DMS153 treated with DMSO at 0.1 percent for 48 hours (cell line): ENCODE measurements around the gene TGM3.
A peak's percentile ranks its signal among the peaks of the same experiment; 100 is the strongest.

Experiments used
- DNase-seq: peaks from one replicate; lab custom pipeline; 2025; ENCODE audit not compliant: unreplicated experiment; lab: John Stamatoyannopoulos, UW

The TGM3 gene

DNA sequence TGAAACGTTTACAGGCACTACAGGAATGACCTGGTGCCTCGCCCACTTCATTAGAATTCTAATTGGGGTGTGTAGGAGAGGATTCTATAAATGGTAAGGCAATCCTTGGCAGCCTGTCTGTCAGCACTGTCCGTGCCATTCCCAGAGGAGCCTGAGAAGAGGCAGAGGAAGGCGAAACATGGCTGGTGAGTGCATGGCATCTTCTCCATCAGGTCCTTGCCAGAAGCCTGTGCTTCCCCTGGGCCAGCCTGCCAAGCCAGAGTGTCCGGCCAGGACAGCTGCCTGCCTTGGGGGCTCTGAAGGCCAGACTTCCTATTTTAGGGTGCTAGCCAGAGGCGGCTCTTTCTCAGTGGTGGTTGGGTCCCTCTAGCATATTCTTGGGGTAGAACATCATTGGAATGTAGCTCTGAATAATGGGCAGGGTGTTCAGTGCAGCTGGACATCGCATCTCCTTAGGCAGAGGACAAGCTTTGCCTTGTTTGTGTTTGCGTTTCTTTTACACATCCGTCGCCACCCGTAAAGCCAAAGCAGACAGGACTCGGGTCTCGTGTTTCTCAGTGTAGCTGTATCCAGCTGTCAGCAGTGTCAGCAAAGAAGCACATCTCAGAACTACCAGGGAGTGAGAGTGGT lies at the start of gene TGM3:
TGM3 (plus strand) TSS at position 116 of the 630 bp plus-strand sequence; CDS start at position 179, 63 bp downstream.
- DNase-seq: no peak

- peak; percentile 17 for DNase-seq
These were observed 49.7 kb upstream of the TGM3 start for GRCh38 chr20:2246069-2246491.

DNA sequence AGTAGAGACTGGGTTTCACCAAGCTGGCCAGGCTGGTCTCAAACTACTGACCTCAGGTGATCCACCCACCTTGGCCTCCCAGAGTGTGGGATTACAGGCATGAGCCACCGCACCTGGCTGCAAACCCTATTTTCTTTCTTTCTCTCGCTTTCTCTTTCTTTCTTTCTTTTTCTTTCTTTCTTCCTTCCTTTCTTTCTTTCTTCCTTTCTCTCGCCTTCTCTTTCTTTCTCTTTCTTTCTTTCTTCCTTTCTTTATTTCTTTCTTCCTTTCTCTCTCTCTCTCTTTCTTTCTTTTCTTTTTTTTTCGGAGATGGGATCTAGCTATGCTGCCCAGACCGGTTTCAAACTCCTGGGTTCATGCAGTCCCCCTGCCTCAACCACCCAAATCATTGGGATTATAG lies 47.0 kb upstream of the TGM3 start:
- DNase-seq: no peak

GRCh38 chr20:2249935-2250334 lies 45.9 kb upstream of the TGM3 start:
- no peak for DNase-seq

DNA sequence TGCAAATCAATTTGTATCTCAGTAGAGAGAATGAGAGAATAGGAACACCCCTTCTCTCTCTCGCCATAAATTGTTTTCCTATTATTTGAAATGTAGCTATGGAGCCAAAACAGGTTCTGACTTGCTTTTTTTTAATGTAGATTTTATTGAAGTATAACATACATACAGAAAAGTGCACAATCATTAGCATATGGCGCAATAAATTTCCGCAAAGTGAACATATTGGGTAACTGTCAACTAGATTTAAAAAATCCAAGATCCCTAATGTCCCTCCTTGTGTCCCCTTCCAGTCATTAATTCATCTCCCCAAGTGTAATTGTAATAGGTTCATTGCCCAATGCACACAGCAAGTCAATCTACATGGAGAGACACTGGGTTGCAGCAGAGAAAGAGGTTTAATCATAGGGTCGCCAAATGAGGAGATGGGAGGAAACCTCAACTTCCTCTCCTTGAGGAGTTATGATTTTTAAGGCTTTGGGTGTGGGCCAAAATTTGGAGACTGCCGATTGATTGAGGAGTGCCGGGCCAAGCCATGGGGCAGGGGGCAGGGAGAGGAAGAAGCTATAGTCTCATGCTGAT lies 43.3 kb upstream of the TGM3 start:
- DNase-seq: no peak

GRCh38 chr20:2253256-2253655 lies 42.5 kb upstream of the TGM3 start:
- no peak for DNase-seq

- DNase-seq: no peak
These were observed 41.5 kb upstream of the TGM3 start for GRCh38 chr20:2254333-2254732.

DNA sequence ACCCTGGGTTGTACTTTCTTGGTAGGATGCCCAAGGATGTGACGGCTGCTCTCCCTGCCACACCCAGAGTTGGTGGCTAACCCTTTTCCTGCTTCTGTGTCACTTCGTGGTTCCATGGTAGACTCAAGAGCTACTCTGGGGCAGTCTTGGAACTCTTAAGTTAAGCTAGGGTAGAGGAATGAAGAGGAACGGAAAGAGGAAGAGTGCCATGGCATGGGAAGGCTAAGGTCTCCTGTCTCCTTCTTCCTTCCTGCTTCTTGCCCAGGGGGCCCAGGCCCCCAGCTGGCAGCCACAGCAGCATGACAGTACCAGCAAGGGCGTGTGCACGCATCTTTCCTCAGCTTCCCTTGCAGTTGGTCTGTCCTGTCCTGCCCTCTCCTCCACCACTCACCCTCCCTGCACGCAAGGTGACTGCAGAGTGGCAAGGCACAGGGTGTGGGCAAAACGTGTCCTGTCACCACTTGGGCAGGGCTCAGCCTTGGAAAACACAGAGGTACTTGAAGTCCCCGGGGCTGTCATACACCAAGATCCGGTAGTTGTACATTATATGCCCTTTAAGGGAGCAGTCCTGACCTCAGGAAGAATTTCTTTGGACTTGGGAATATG lies 39.8 kb upstream of the TGM3 start:
- DNase-seq: no peak

- no peak for DNase-seq
These were observed 36.1 kb upstream of the TGM3 start for GRCh38 chr20:2259731-2260130.

GRCh38 chr20:2260250-2260649 lies 35.6 kb upstream of the TGM3 start:
- no peak for DNase-seq

DNA sequence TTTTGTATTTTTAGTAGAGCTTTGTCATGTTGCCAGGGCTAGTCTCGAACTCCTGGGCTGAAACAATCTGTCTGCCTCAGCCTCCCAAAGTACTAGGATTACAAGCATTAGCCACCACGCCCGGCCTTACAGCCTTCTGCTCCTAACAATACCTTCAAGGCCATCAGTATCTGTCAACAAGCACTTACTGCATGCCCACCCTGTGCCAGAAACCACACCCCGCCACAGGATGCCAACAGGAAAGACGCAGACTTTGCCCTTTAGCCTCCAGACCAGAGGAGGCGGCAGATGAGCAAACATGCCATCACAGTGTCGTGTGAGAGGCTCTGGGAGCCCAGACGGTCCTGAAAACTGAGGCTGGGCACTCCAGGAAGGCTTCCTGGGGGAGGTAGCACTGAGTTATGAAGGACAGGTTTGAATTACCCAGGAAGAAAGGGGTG lies 34.7 kb upstream of the TGM3 start:
- DNase-seq: no peak

DNA sequence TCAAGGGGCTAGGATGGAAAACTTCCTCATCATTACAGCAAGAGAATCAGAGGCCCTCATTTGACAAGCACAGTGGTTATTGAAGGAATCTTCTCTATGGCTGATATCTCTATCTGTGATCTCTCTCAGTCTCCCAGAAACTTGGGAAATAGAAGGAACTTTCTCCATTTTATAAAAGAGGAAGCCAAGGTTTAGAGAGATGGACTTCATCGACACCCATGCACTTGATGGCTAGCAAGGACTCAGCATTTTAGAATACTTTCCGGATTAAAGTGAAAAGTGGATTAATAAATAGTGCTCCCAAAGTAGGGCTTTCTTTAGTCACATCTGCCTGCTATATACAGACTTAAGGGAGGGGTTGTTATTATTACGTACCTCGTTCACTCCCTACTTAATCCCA lies 34.2 kb upstream of the TGM3 start:
- DNase-seq: no peak

GRCh38 chr20:2264118-2264517 lies 31.7 kb upstream of the TGM3 start:
- no peak for DNase-seq

GRCh38 chr20:2264621-2265374 lies 31.0 kb upstream of the TGM3 start:
- DNase-seq: peak; percentile 58

GRCh38 chr20:2273634-2274302 lies 22.0 kb upstream of the TGM3 start:
- DNase-seq: no peak

- DNase-seq: no peak
These were observed 19.8 kb upstream of the TGM3 start for GRCh38 chr20:2276015-2276414.

DNA sequence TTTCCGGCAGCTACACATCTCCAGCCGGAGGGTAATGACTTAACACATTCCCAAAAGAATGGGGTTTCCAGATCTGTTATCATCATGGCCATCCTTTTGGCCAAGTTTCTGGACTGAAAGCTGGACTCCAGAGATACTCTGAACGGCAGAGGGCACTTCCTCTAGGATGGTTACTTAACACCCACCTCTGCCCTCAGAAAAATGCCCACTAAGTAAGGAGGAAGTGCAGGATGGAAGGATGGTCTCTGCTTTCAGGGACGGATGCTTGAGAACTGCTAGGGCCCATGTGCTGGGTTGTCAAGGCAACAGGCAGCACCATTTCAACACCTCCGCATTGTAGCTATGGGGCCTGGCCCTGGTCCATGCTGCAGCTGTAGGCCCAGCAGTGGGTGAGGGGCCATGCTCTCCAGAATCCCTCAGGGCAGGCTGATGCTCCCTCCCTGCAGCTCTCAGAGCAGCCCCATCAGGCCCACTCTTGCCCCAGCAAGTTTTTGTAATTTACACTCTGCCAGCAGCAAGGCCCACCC lies 16.5 kb upstream of the TGM3 start:
- DNase-seq: no peak

- DNase-seq: no peak
These were observed 15.7 kb upstream of the TGM3 start for GRCh38 chr20:2280082-2280481.

DNA sequence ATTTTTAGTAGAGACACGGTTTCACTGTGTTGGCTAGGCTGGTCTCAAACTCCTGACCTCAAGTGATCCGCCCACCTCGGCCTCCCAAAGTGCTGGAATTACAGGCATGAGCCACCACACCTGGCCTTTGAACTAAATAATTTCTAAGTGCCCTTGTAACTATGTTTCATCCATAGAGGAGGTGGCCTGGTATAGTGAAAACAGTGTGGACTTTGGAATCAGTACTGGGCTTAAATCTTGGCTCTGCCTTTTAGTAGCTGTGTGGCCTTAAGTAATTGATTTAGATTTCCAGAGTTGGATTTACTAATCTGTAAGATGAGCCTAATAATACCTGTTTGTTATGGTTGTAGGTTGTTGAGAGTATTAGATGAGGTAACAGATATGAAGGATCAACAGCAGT lies 14.2 kb upstream of the TGM3 start:
- DNase-seq: no peak

DNA sequence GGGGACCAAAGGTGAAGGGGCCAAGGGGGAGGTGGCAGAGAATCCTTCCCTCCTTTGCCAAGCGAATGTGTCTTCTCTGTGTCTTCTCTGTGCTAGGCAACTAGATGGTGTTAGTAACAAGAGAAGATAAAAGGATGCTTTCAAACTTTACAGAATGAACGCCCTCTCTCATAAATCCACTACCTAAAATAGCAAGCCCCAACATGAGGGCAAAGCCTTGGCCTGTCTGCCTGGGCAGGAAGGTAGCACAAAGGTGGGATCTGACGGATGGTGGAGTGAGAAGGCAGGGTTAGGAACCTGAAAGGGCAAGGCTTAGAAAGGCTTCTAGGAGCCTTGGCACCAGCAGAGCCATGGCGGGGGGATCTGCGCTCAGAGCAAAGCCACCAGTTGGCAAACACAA lies 13.6 kb upstream of the TGM3 start:
- no peak for DNase-seq
